Fibroblast of upper back skin (primary cell): ENCODE measurements around the gene RNH1.
A peak's percentile ranks its signal among the peaks of the same experiment; 100 is the strongest.

ENCODE experiments used
- DNase-seq: peaks from one replicate; pipeline ENCODE4 v3.0.0-alpha.2; 2013

Gene RNH1

GRCh38 chr11:536841-537621, 30.0 kb upstream of the RNH1 start, which contains the start of gene LRRC56:
LRRC56 (plus strand) TSS chr11:537527; CDS start chr11:540685, 3,158 bp downstream.
- DNase-seq, result peak; percentile 72

- DNase-seq, result peak; percentile 92
Observed at GRCh38 chr11:535519-536454, 28.7 kb upstream of the RNH1 start, which contains the start of gene HRAS. HRAS (minus strand) TSS chr11:535576.

GRCh38 chr11:535210-535518, 28.1 kb upstream of the RNH1 start:
- DNase-seq, result no peak

GRCh38 chr11:534396-535209, 27.6 kb upstream of the RNH1 start:
- DNase-seq, result no peak

- no peak for DNase-seq
Observed at GRCh38 chr11:533586-534395, 26.7 kb upstream of the RNH1 start.

GRCh38 chr11:532986-533585, 26.0 kb upstream of the RNH1 start:
- no peak for DNase-seq

- no peak for DNase-seq
Observed at GRCh38 chr11:532527-532985, 25.5 kb upstream of the RNH1 start.

GRCh38 chr11:531919-532526, 25.0 kb upstream of the RNH1 start:
- DNase-seq, result no peak

- DNase-seq, result no peak
Observed at GRCh38 chr11:530960-531831, 24.2 kb upstream of the RNH1 start.

- DNase-seq, result no peak
Observed at GRCh38 chr11:529728-530411, 22.8 kb upstream of the RNH1 start.

- DNase-seq, result no peak
Observed at GRCh38 chr11:528815-529727, 22.0 kb upstream of the RNH1 start.

GRCh38 chr11:528166-528814, 21.2 kb upstream of the RNH1 start:
- DNase-seq, result no peak

- DNase-seq, result no peak
Observed at GRCh38 chr11:526192-526591, 19.1 kb upstream of the RNH1 start.

- no peak for DNase-seq
Observed at GRCh38 chr11:521177-521688, 14.2 kb upstream of the RNH1 start.

- no peak for DNase-seq
Observed at GRCh38 chr11:520428-521176, 13.6 kb upstream of the RNH1 start.

- DNase-seq, result peak; percentile 90
Observed at GRCh38 chr11:518463-519202, 11.6 kb upstream of the RNH1 start.
